ENCODE data around the gene C1orf174.

GRCh38 chr1:3922851-3923250 lies 22.8 kb upstream of the C1orf174 start:
- TF ChIP-seq CTCF (IDR thresholded peaks at IDR 0.05; ENCODE audit: poor library complexity, severe bottlenecking): no peak
- TF ChIP-seq POLR2AphosphoS5 (IDR thresholded peaks at IDR 0.05): no peak

All from neural cell (in vitro differentiated cells).